Neural progenitor cell (in vitro differentiated cells): ENCODE results near the gene SPTBN5. TPM values are rescaled to one million over a fixed set of nuclear protein-coding genes. Genes with fewer than 3 reads are reported as not detected.

Experiments used
- DNase-seq: peaks from one replicate; pipeline ENCODE4 v3.0.0-alpha.2; 2016; ENCODE audit warnings: low spot score
- H2AFZ ChIP-seq: fragments of 200-600 bp; sonication (generic); replicated peaks from 2 replicates; pipeline ENCODE4 v1.6.1; 2016; ENCODE audit warnings: antibody characterized with exemption
- H3F3A ChIP-seq: fragments of 200-600 bp; sonication (generic); 2 replicates; pipeline ENCODE4 v1.6.1; 2016; ENCODE audit warnings: antibody characterized with exemption, low read depth
- H3K27ac ChIP-seq: fragments of 200-600 bp; sonication (generic); 2 replicates; pipeline ENCODE4 v1.5.1; 2016; ENCODE audit warnings: mild to moderate bottlenecking
- H3K27me3 ChIP-seq: fragments of 200-600 bp; sonication (generic); 2 replicates; pipeline ENCODE4 v1.6.1; 2016; ENCODE audit warnings: mild to moderate bottlenecking, moderate library complexity
- H3K36me3 ChIP-seq: fragments of 200-600 bp; sonication (generic); 2 replicates; pipeline ENCODE4 v1.5.1; 2016
- H3K4me1 ChIP-seq: fragments of 200-600 bp; sonication (generic); 2 replicates; pipeline ENCODE4 v1.6.1; 2016; ENCODE audit warnings: mixed run types
- H3K4me2 ChIP-seq: fragments of 200-600 bp; sonication (generic); 2 replicates; pipeline ENCODE4 v1.6.1; 2016
- H3K4me3 ChIP-seq: fragments of 200-600 bp; sonication (generic); 2 replicates; pipeline ENCODE4 v1.5.1; 2016
- H3K79me2 ChIP-seq: fragments of 200-600 bp; sonication (generic); 2 replicates; pipeline ENCODE4 v1.6.1; 2016; ENCODE audit warnings: low read depth
- H3K9ac ChIP-seq: fragments of 200-600 bp; sonication (generic); 2 replicates; pipeline ENCODE4 v1.6.1; 2016
- H3K9me3 ChIP-seq: fragments of 200-600 bp; sonication (generic); 2 replicates; pipeline ENCODE4 v1.5.1; 2016; ENCODE audit warnings: low read depth
- H4K20me1 ChIP-seq: fragments of 200-600 bp; sonication (generic); 2 replicates; pipeline ENCODE4 v1.6.1; 2016; ENCODE audit warnings: low read depth
- H3K27ac Mint-ChIP-seq: 3 replicates; pipeline ENCODE4 v1.8.0; 2021; ENCODE audit warnings: mixed read lengths
- H3K27me3 Mint-ChIP-seq: 2 replicates; pipeline ENCODE4 v1.8.0; 2022; ENCODE audit warnings: low read depth, mild to moderate bottlenecking, inconsistent platforms, moderate library complexity, mixed read lengths; ENCODE audit not compliant: insufficient read depth
- H3K36me3 Mint-ChIP-seq: 3 replicates; pipeline ENCODE4 v1.8.0; 2021; ENCODE audit warnings: mixed read lengths
- H3K4me1 Mint-ChIP-seq: 3 replicates; pipeline ENCODE4 v1.8.0; 2021; ENCODE audit warnings: mixed read lengths
- H3K4me3 Mint-ChIP-seq: 3 replicates; pipeline ENCODE4 v1.8.0; 2021; ENCODE audit warnings: mild to moderate bottlenecking, moderate library complexity, mixed read lengths
- H3K9me3 Mint-ChIP-seq: 3 replicates; pipeline ENCODE4 v1.8.0; 2020; ENCODE audit warnings: mixed read lengths
- EZH2 ChIP-seq: fragments of 200-600 bp; sonication (generic); IDR thresholded peaks from 2 replicates; pipeline ENCODE4 v1.6.1; 2017; ENCODE audit warnings: antibody characterized with exemption, mild to moderate bottlenecking, moderate library complexity
- EZH2phosphoT487 ChIP-seq: fragments of 200-600 bp; sonication (generic); IDR thresholded peaks from 2 replicates; pipeline ENCODE4 v1.6.1; 2017; ENCODE audit warnings: antibody characterized with exemption
- total RNA-seq: library from RNA; depleted of rRNA; stranded (reverse); fragments of >200 nt; gene quantifications from 2 replicates; pipeline ENCODE4 v1.2.3, GENCODE V29; 2015; ENCODE audit warnings: low replicate concordance
- TF ChIP-seq, protein P1 (sequence below): fragments of 200-600 bp; sonication (generic); IDR thresholded peaks from 2 replicates; pipeline ENCODE4 v1.5.1; 2017; ENCODE audit warnings: antibody characterized with exemption, mild to moderate bottlenecking

Gene SPTBN5
- total RNA-seq, 1 donor from 2014 or later: not detected

DNA sequence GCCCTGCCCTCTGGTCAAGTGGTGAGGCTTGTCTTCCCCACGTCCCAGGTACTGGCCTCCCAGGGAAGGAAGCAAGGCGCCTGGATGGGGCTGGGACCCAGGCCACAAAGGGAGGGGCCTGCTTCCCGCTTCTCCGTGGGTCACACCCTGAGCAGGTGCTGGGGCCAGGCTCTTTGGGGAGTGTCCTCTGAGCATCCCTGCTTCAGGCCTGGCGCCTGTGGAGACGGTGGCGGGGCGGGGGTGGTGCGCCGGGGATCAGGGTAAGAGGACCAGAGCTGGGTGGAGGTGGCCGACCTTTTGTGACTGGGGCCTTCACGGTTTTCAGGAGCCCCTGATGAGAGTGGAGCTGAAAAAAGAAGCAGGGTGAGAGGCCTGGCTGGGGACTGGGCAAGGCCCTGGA is 51.6 kb downstream of the SPTBN5 start:
- H3K9me3 Mint-ChIP-seq: no peaks in the 10 kb centered on the region
- no peak overlapping the region for H2AFZ ChIP-seq
- no peak overlapping the region for H3K4me2 ChIP-seq
- H3K36me3 ChIP-seq: no peaks in the 10 kb centered on the region
- no peak overlapping the region for H3K9ac ChIP-seq
- H3K36me3 Mint-ChIP-seq: peaks cover 4% of the 10 kb centered on the region
- no peaks in the 10 kb centered on the region for H3K9me3 ChIP-seq
- peaks cover 5% of the 10 kb centered on the region for H3K4me1 Mint-ChIP-seq
- no peaks in the 10 kb centered on the region for H4K20me1 ChIP-seq
- TF ChIP-seq EZH2phosphoT487 (no peak), EZH2 (no peak)
- TF ChIP-seq, protein P1, sequence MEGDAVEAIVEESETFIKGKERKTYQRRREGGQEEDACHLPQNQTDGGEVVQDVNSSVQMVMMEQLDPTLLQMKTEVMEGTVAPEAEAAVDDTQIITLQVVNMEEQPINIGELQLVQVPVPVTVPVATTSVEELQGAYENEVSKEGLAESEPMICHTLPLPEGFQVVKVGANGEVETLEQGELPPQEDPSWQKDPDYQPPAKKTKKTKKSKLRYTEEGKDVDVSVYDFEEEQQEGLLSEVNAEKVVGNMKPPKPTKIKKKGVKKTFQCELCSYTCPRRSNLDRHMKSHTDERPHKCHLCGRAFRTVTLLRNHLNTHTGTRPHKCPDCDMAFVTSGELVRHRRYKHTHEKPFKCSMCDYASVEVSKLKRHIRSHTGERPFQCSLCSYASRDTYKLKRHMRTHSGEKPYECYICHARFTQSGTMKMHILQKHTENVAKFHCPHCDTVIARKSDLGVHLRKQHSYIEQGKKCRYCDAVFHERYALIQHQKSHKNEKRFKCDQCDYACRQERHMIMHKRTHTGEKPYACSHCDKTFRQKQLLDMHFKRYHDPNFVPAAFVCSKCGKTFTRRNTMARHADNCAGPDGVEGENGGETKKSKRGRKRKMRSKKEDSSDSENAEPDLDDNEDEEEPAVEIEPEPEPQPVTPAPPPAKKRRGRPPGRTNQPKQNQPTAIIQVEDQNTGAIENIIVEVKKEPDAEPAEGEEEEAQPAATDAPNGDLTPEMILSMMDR: no peak
- H3K4me3 ChIP-seq: no peak overlapping the region
- no peak overlapping the region for H3K27ac Mint-ChIP-seq
- H3K27me3 ChIP-seq: no peaks in the 10 kb centered on the region
- DNase-seq: no peak
- no peaks in the 10 kb centered on the region for H3K79me2 ChIP-seq
- H3K4me1 ChIP-seq: no peaks in the 10 kb centered on the region
- no peak overlapping the region for H3K27ac ChIP-seq
- no peak overlapping the region for H3K4me3 Mint-ChIP-seq
- peaks cover 2% of the 10 kb centered on the region for H3K27me3 Mint-ChIP-seq
- H3F3A ChIP-seq: no peaks in the 10 kb centered on the region

DNA sequence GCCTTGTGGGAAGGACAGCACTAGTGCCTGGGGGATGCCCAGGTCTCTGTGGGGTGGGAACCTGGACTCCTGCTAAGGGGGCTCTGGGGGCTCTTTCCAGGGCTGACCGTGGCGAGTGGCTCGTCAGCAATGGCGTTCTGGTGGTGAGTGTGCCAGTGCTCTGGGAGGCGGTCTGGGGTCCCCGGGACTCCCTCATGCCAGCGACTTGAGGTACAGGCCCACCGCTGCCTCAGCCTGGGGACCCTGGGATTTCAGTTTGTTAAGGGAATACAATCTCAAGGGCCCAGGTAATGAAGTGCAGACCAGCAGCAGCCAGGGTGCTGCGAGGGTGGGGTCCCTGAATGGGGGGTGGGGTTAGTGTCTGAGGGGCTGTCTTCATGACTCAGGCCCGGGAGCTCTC is 52.7 kb downstream of the SPTBN5 start:
- no peak overlapping the region for H3K27ac Mint-ChIP-seq

DNA sequence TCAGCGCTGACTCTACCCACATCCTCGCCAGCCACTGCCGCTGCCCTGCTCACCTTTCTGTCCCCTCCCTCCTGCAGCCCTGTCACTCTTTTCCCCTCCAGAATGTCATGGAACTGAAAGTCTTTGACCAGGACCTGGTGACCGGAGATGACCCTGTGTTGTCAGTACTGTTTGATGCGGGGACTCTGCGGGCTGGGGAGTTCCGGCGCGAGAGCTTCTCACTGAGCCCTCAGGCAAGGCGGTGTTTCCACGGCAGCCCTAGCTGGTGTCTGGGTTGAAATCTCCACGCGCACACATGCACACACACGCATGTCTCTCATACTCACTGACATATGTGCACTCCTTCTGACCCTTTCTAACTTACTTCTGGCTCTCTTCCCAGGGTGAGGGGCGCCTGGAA is 53.2 kb downstream of the SPTBN5 start:
- Histone ChIP-seq H3K4me1 (no peaks in the 10 kb centered on the region), H2AFZ (no peak overlapping the region), H3K79me2 (no peaks in the 10 kb centered on the region), H3K27ac (no peak overlapping the region), H3K9ac (no peak overlapping the region), H3K4me3 (no peak overlapping the region), H3K4me2 (no peak overlapping the region), H3K27me3 (no peaks in the 10 kb centered on the region), H3K36me3 (no peaks in the 10 kb centered on the region), H4K20me1 (no peaks in the 10 kb centered on the region), H3F3A (no peaks in the 10 kb centered on the region), H3K9me3 (no peaks in the 10 kb centered on the region)
- no peak overlapping the region for H3K27ac Mint-ChIP-seq
- H3K36me3 Mint-ChIP-seq: peaks cover 3% of the 10 kb centered on the region
- H3K9me3 Mint-ChIP-seq: no peaks in the 10 kb centered on the region
- no peak overlapping the region for H3K4me3 Mint-ChIP-seq
- peaks cover 5% of the 10 kb centered on the region for H3K4me1 Mint-ChIP-seq
- H3K27me3 Mint-ChIP-seq: peaks cover 2% of the 10 kb centered on the region
- DNase-seq: no peak
- TF ChIP-seq, protein P1: no peak
- TF ChIP-seq EZH2phosphoT487 (no peak), EZH2 (no peak)

More for the DNA sequence above, 52.7 kb downstream of the SPTBN5 start:
- no peak overlapping the region for H3K4me3 Mint-ChIP-seq
- Histone ChIP-seq H2AFZ (no peak overlapping the region), H3K9me3 (no peaks in the 10 kb centered on the region), H3K27me3 (no peaks in the 10 kb centered on the region), H3K79me2 (no peaks in the 10 kb centered on the region), H3F3A (no peaks in the 10 kb centered on the region), H3K9ac (no peak overlapping the region), H3K4me2 (no peak overlapping the region), H3K4me1 (no peaks in the 10 kb centered on the region), H3K27ac (no peak overlapping the region), H4K20me1 (no peaks in the 10 kb centered on the region), H3K36me3 (no peaks in the 10 kb centered on the region), H3K4me3 (no peak overlapping the region)
- no peaks in the 10 kb centered on the region for H3K9me3 Mint-ChIP-seq
- DNase-seq: no peak
- peaks cover 5% of the 10 kb centered on the region for H3K4me1 Mint-ChIP-seq
- peaks cover 2% of the 10 kb centered on the region for H3K27me3 Mint-ChIP-seq
- no peak for TF ChIP-seq EZH2phosphoT487
- TF ChIP-seq EZH2: no peak
- TF ChIP-seq, protein P1: no peak
- peaks cover 4% of the 10 kb centered on the region for H3K36me3 Mint-ChIP-seq
